Caco-2 (cell line): ENCODE data around the gene INO80B. TPM values are rescaled to one million over a fixed set of nuclear protein-coding genes. Genes with fewer than 3 reads are reported as not detected.
A peak's percentile ranks its signal among the peaks of the same experiment; 100 is the strongest.

ENCODE experiments used
- Bru-seq: library from RNA; stranded (reverse); fragments of 400-500 nt; gene quantifications from one replicate; lab custom pipeline; 2021; lab: Mats Ljungman, UMichigan
- BruChase-seq, 2 experiments: library from RNA; stranded (reverse); fragments of 400-500 nt; gene quantifications; one replicate each; lab custom pipeline; 2021; lab: Mats Ljungman, UMichigan
- BruUV-seq: library from RNA; stranded (reverse); fragments of 400-500 nt; replicated peaks from 2 replicates; lab custom pipeline; 2021; lab: Mats Ljungman, UMichigan
- CTCF ChIA-PET: fragments of 300-600 bp; sonication (Branson Sonifier 250); formaldehyde crosslinking; loops from one replicate; lab custom pipeline; 2022; ENCODE audit warnings: antibody characterized with exemption; lab: Charles Lee
- POLR2A ChIA-PET: fragments of 300-600 bp; sonication (Branson Sonifier 250); formaldehyde crosslinking; loops from one replicate; lab custom pipeline; 2022; ENCODE audit warnings: antibody characterized with exemption; lab: Charles Lee
- DNase-seq, 2 experiments: peaks; one replicate each; pipeline versions ENCODE4 v3.0.0 to v3.0.0-alpha.2; 2020 to 2022
- H3K27me3 ChIP-seq: replicated peaks from 2 replicates; pipeline ENCODE4 v1.6.0; 2011; ENCODE audit warnings: low read length; ENCODE audit not compliant: control insufficient read depth, insufficient read depth
- H3K36me3 ChIP-seq: 2 replicates; pipeline ENCODE4 v1.5.1; 2011; ENCODE audit warnings: low read length; ENCODE audit not compliant: control insufficient read depth, insufficient read depth
- H3K4me1 ChIP-seq: fragments of 250-450 bp; sonication (Bioruptor Pico); 2 replicates; pipeline ENCODE4 v1.5.1; 2020; ENCODE audit warnings: mild to moderate bottlenecking
- H3K4me3 ChIP-seq: 2 replicates; pipeline ENCODE4 v1.5.1; 2011; ENCODE audit warnings: low read depth, mild to moderate bottlenecking, control low read depth, low read length
- H3K9me3 ChIP-seq: fragments of 250-450 bp; sonication (Bioruptor Pico); 2 replicates; pipeline ENCODE4 v1.5.1; 2020; ENCODE audit warnings: mild to moderate bottlenecking, moderate library complexity
- H3K27ac Mint-ChIP-seq: one replicate; pipeline ENCODE4 v1.8.0; 2022; ENCODE audit warnings: mixed read lengths; ENCODE audit not compliant: unreplicated experiment
- H3K27me3 Mint-ChIP-seq: one replicate; pipeline ENCODE4 v1.8.0; 2022; ENCODE audit warnings: mixed read lengths; ENCODE audit not compliant: insufficient read depth, unreplicated experiment
- H3K36me3 Mint-ChIP-seq: one replicate; pipeline ENCODE4 v1.8.0; 2022; ENCODE audit warnings: mild to moderate bottlenecking, mixed read lengths; ENCODE audit not compliant: insufficient read depth, unreplicated experiment
- H3K4me1 Mint-ChIP-seq: one replicate; pipeline ENCODE4 v1.8.0; 2022; ENCODE audit warnings: low read depth, mixed read lengths; ENCODE audit not compliant: unreplicated experiment
- H3K4me3 Mint-ChIP-seq: one replicate; pipeline ENCODE4 v1.8.0; 2022; ENCODE audit warnings: mild to moderate bottlenecking, moderate library complexity, mixed read lengths; ENCODE audit not compliant: unreplicated experiment
- H3K9me3 Mint-ChIP-seq: one replicate; pipeline ENCODE4 v1.8.0; 2022; ENCODE audit warnings: mixed read lengths; ENCODE audit not compliant: unreplicated experiment
- intact Hi-C: fragments of 100-400 bp; cut with micrococcal nuclease; formaldehyde crosslinking; loops from one replicate; pipeline ENCODE4 v1.10.0; 2022; ENCODE audit not compliant: unreplicated experiment
- long read RNA-seq: library from polyadenylated mRNA; stranded (forward); transcript quantifications from one replicate; pipeline ENCODE4 v2.0.0, GENCODE V29; 2022
- total RNA-seq: library from RNA; stranded (reverse); gene quantifications from 2 replicates; pipeline ENCODE4 v1.2.3, GENCODE V29; 2022
- TF ChIP-seq, protein P1 (sequence below), 2 experiments: fragments of 200-600 bp in 1 of 2; IDR thresholded peaks; 1 replicate in 1 of 2; 2 replicates in 1 of 2; pipeline versions ENCODE4 v1.5.1 to v1.8.0; 2011 to 2022; ENCODE audit warnings: antibody characterized with exemption in 1 of 2, control low read depth in 1 of 2, inconsistent platforms in 1 of 2, low read depth in 1 of 2, low read length in 1 of 2, mild to moderate bottlenecking in 1 of 2, moderate library complexity in 1 of 2; ENCODE audit not compliant: insufficient read depth in 1 of 2, severe bottlenecking in 1 of 2, unreplicated experiment in 1 of 2

The INO80B gene
- total RNA-seq (25.2 and 29.1 TPM in 2 replicates), Bru-seq, nascent RNA (percentile 38 among the genes with signal in this experiment), BruChase-seq, experiment 1, labeled RNA remaining after a 2-hour chase (percentile 44 among the genes with signal in this experiment), BruChase-seq, experiment 2, labeled RNA remaining after a 6-hour chase (percentile 56 among the genes with signal in this experiment)
- long read RNA-seq, transcript INO80B-201 (5 exons, 1,261 nt): major isoform, 5 of 8 reads
- long read RNA-seq, partial matches to known transcripts: 0 of 8 reads
- long read RNA-seq, other reads (novel, unspliced or antisense): 0 of 8 reads

DNA sequence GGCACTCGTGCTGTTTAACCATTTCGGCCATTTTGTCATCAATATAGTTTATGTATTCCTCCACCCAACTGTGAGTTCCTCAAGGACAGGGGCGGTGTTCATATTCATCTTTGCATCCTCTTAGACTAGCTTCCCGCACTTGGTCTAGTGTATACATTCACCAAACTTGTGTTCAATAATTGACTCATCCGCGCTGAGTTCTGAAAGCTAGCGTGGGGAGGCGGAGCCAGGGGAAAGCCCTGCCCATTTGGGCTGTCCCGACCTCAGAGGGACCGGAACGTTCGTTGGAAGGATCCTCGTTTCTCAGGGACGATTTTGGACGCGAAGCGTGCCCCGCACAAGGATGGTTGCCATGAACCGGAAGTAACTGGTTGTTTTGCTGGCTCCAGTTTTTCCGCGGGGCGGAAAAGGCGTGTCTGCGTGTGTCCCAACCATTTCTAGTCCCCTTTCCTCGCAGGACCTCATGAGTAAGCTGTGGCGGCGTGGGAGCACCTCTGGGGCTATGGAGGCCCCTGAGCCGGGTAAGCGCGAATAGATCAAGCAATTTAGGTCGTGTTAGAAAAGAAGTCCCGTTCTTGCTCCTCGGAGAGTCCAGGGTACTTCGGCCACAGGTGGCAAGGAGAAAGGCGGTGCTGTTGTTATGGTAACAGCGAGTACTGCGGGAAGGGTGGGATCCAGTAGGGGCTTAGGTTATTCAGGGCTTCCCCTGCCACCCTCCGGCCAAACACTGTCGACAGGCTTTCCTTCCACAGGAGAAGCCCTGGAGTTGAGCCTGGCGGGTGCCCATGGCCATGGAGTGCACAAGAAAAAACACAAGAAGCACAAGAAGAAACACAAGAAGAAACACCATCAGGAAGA, at the start of gene INO80B:
Gene INO80B, plus strand, starts transcription at position 434 of the 858 bp plus-strand sequence. Its CDS starts 30 bp downstream, at position 464.
- DNase-seq: peak; percentile 96 to 98
- Histone ChIP-seq H3K4me3 (peak within 1 kb of the TSS; percentile 68), H3K4me1 (peaks cover 31% of the 10 kb centered on the region), H3K27me3 (no peaks in the 10 kb centered on the region), H3K9me3 (no peaks in the 10 kb centered on the region), H3K36me3 (no peaks in the 10 kb centered on the region)
- ChIA-PET CTCF (interaction anchor here (0.8 to 1.2 kb wide), 2 partner anchors 13 to 15 kb away, joined by 4 to 5 read pairs; no protein-coding TSS in a partner anchor), POLR2A (interaction anchor here (1.0 to 1.6 kb wide), 3 partner anchors 13 to 34 kb away, joined by 4 to 8 read pairs (median 6); no protein-coding TSS in a partner anchor)
- Mint-ChIP-seq H3K4me3 (peak within 1 kb of the TSS; percentile 95), H3K9me3 (no peaks in the 10 kb centered on the region), H3K27ac (peak within 1 kb of the TSS; percentile 90), H3K27me3 (no peaks in the 10 kb centered on the region), H3K4me1 (peaks cover 61% of the 10 kb centered on the region), H3K36me3 (peaks cover 35% of the 10 kb centered on the region)
- intact Hi-C loops: loop anchor here (1.0 to 5.0 kb wide), 5 partner anchors 13 to 203 kb away; partner anchors contain the start of genes AUP1, HTRA2 and TTC31
- BruUV-seq: TSS peak; percentile 10
- TF ChIP-seq, protein P1, sequence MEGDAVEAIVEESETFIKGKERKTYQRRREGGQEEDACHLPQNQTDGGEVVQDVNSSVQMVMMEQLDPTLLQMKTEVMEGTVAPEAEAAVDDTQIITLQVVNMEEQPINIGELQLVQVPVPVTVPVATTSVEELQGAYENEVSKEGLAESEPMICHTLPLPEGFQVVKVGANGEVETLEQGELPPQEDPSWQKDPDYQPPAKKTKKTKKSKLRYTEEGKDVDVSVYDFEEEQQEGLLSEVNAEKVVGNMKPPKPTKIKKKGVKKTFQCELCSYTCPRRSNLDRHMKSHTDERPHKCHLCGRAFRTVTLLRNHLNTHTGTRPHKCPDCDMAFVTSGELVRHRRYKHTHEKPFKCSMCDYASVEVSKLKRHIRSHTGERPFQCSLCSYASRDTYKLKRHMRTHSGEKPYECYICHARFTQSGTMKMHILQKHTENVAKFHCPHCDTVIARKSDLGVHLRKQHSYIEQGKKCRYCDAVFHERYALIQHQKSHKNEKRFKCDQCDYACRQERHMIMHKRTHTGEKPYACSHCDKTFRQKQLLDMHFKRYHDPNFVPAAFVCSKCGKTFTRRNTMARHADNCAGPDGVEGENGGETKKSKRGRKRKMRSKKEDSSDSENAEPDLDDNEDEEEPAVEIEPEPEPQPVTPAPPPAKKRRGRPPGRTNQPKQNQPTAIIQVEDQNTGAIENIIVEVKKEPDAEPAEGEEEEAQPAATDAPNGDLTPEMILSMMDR (IDR thresholded peaks at IDR 0.05; ENCODE audit: insufficient read depth in 1 of 2, low read depth in 1 of 2, low read length in 1 of 2, severe bottlenecking in 1 of 2, unreplicated experiment in 1 of 2): no peak

- H3K27me3 Mint-ChIP-seq: peaks cover 16% of the 10 kb centered on the region
- intact Hi-C loops: no loop called here
- TF ChIP-seq, protein P1 (IDR thresholded peaks at IDR 0.05; ENCODE audit: insufficient read depth in 1 of 2, low read depth in 1 of 2, low read length in 1 of 2, severe bottlenecking in 1 of 2, unreplicated experiment in 1 of 2): no peak
- peaks cover 6% of the 10 kb centered on the region for H3K36me3 Mint-ChIP-seq
- CTCF ChIA-PET: interaction anchor here (0.7 kb wide), 1 partner anchor 14 kb away, joined by 3 read pairs; no protein-coding TSS in a partner anchor
- no peaks in the 10 kb centered on the region for H3K4me1 ChIP-seq
- no peaks in the 10 kb centered on the region for H3K36me3 ChIP-seq
- H3K4me3 Mint-ChIP-seq: no peak overlapping the region
- no peaks in the 10 kb centered on the region for H3K4me1 Mint-ChIP-seq
- no peak for DNase-seq
- no TSS peak for BruUV-seq
- H3K9me3 ChIP-seq: no peaks in the 10 kb centered on the region
- H3K27ac Mint-ChIP-seq: no peak overlapping the region
- no peak overlapping the region for H3K4me3 ChIP-seq
- POLR2A ChIA-PET: no interaction called here
- no peaks in the 10 kb centered on the region; the same call in 1 of the 2 replicates for H3K27me3 ChIP-seq
- no peaks in the 10 kb centered on the region for H3K9me3 Mint-ChIP-seq
Measured at GRCh38 chr2:74406035-74406434, 48.9 kb upstream of the INO80B start.

- BruUV-seq: no TSS peak
- intact Hi-C loops: no loop called here
Measured at GRCh38 chr2:74407682-74408081, 47.2 kb upstream of the INO80B start.

More at GRCh38 chr2:74407682-74408081, 47.2 kb upstream of the INO80B start:
- DNase-seq: no peak
- Mint-ChIP-seq H3K9me3 (no peaks in the 10 kb centered on the region), H3K4me1 (no peaks in the 10 kb centered on the region), H3K4me3 (no peak overlapping the region), H3K27ac (no peak overlapping the region), H3K36me3 (peaks cover 6% of the 10 kb centered on the region), H3K27me3 (peaks cover 11% of the 10 kb centered on the region)
- ChIA-PET POLR2A (no interaction called here), CTCF (no interaction called here)
- Histone ChIP-seq H3K36me3 (no peaks in the 10 kb centered on the region), H3K4me3 (no peak overlapping the region), H3K4me1 (no peaks in the 10 kb centered on the region), H3K9me3 (no peaks in the 10 kb centered on the region), H3K27me3 (no peaks in the 10 kb centered on the region; the same call in 1 of the 2 replicates)
- TF ChIP-seq, protein P1 (IDR thresholded peaks at IDR 0.05; ENCODE audit: insufficient read depth in 1 of 2, low read depth in 1 of 2, low read length in 1 of 2, severe bottlenecking in 1 of 2, unreplicated experiment in 1 of 2): no peak
